ENCODE results near the gene LSM14B. TPM values are rescaled to one million over a fixed set of nuclear protein-coding genes. Genes with fewer than 3 reads are reported as not detected.
"Not testable (repeated sequence)": the region's sequence is repeated elsewhere in the genome, so short reads cannot be mapped to it uniquely, and the experiment has no call there.

Gene LSM14B
- total RNA-seq, 1 donor from 2014 or later, result 25.0 TPM

DNA sequence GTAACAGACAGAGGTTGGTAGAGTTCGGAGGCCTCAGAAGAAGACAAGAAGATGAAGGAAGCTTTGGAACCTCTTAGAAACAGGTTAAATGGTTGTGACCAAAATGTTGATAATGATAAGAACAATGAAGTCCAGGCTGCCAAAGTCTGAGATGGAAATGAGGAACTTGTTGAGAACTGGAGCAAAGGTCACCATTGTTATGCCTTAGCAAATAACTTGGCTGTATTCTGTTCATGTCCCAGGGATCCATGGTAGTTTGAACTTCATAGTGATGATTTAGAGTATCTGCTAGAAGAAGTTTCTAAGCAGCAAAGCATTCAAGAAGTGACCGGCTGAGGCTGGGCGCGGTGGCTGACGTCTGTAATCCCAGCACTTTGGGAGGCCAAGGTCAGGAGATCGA lies 11.1 kb upstream of the LSM14B start:
- DNase-seq (ENCODE audit: extremely low read depth, low read depth, low spot score), result no peak

DNA sequence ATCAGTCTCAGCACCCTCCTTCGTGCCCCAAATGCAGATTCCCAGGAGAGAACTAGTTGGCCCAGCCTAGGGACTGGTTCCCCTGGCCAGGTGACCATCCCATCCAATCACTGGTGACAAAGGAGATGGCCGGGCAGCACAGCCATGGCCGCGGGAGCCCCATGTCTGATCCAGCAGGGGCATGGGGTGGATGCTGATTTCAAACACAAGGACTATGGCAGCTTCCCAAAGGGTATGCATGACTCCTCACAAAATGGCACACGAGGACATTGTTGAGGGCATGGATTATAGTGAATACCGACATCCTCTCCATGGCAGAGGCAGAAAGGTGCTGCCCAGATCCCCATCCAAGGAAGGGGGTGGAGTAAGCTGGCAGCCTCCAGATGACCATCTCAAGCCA lies 9.9 kb upstream of the LSM14B start:
- no peak for DNase-seq (ENCODE audit: extremely low read depth, low read depth, low spot score)

DNA sequence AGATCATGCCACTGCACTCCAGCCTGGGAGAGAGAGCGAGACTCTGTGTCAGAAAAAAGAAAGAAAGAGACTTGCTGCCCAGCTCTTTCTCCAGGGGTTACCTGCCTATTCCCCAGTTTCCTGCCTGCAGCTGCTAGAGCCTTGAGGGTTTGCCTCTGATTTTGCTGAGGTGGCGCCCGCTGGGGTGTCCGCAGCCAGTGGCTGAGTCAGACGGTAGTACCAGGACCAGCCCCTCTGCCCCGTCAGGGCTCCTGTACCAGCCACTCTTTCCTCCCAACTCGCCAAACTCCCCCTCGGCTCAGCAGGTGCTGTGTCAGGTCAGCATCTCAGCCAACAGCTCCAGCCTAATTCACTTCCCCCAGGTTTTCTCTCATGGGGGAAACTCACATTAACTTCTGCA lies 7.4 kb upstream of the LSM14B start:
- DNase-seq (ENCODE audit: extremely low read depth, low read depth, low spot score), result no peak

DNA sequence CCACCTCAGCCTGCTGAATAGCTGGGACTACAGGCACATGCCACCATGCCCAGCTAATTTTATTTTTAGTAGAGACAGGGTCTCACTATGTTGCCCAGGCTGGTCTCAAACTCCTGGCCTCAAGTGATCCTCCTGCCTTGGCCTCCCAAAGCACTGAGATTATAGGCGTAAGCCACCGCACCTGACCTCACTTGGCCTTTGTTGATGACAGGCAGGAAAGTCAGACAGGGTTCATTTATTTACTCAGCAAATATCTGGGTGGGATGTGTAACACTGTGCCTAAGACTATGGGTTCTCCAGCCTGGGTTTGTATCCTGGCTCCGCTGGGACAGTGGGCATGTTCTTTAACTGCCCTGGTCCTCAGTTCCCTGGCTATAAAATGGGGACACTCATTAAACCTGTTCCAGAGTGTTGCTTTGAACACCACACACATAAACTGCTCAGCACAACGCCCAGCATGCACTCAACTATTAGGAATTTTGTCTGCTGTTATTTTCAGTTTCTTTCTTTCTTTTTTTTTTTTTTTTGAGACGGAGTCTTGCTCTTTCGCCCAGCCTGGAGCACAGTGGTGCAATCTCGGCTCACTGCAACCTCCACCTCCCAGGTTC lies 6.4 kb upstream of the LSM14B start:
- DNase-seq (ENCODE audit: extremely low read depth, low read depth, low spot score), result not testable (repeated sequence)

DNA sequence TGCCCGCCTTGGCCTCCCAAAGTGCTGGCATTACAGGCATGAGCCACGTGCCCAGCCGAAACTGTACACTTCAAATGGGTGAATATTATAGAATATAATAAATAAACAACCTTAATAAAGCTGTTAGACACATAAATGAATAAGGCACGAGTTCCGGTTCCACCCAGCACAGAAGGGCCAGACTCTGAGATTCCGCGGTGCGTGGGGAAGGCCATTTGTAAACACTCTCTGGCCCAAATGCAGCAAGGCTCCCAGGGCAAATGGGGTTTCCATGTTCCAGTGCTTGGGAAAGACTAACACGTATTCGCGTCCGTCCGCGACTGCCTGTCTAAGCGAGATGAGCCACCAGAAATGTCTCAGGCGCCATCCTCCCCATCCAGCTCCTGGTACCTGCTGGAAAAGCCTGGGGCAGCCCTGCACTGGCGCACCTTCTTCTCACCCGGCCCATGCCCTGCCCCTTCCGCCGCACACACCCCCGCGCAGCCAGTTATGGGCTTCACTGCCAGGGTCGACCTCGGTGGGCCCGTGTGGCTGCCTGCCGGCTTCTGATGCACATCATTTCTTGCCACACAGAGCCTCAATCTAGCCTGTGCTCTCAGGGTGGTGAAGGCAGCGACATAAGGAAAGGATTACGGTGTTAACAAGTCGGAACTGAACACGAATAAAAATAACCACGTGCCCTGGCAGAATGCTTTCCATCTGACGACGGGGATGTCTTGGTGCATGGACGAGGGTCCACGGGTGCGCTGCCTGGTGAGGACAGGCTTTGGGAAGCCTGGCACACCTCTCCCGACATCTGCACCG lies 5.5 kb upstream of the LSM14B start:
- DNase-seq (ENCODE audit: extremely low read depth, low read depth, low spot score), result no peak

DNA sequence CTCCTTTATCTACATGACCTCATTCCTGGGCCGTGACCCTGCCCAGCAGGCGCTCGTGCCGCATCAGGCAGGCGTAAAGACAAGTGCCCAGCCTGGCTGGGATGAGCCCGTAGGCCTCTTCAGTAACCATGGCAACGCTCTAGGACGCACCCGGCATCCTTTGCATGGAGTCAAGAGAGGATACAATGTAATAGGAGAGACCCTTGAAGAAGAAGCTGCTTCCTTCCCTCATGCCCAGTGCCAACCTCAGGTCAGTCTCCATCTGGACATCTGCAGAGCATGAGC lies 5.0 kb upstream of the LSM14B start:
- no peak for DNase-seq (ENCODE audit: extremely low read depth, low read depth, low spot score)

- no peak for DNase-seq (ENCODE audit: extremely low read depth, low read depth, low spot score)
These were observed 4.6 kb upstream of the LSM14B start for GRCh38 chr20:62117658-62118057.

DNA sequence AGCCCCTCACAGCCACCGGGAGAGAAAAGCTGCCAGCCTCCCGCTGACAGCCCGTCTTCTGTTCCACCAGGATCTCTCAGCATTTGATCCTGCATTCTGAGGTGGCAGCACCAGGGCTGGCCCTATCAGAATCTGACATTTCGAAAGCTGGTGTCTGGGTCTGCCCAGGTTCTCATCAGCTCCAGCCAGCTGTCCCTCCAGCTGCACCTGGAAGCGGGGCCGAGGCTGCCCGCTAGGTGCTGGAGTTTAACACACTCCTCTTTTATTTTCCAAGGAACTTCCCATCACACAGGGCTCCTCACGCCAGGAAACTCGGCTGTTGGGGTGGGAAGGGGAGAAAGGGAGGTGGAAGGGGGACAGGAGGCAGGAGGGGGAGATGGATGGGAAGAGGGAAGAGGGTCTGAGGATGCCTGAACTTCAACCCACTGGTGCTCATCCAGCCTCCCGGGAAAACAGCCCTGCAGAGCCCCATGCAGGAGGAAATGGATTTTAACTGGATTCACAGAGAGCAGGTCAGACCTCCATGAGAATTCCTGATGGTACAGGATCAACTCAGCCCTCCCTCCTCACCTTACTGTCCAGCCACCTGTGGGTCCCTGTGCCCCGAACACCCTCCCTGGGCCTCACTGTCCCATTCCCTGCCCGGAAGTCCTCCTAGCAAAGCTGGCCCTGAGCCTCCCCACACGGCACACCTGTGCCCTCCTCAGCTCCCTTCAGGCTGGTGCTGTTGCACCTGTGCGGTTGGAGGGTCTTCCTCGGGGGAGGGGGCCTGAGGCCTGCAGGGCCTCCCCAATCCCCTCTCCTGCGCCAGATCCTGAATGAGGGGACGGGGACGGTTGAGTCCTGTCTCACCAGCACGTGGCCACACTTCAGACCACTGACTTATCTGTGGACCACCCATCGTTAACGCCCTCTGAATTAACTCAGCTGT lies 3.9 kb upstream of the LSM14B start:
- DNase-seq (ENCODE audit: extremely low read depth, low read depth, low spot score), result no peak

GRCh38 chr20:62119115-62119514 lies 3.2 kb upstream of the LSM14B start:
- DNase-seq (ENCODE audit: extremely low read depth, low read depth, low spot score), result no peak

DNA sequence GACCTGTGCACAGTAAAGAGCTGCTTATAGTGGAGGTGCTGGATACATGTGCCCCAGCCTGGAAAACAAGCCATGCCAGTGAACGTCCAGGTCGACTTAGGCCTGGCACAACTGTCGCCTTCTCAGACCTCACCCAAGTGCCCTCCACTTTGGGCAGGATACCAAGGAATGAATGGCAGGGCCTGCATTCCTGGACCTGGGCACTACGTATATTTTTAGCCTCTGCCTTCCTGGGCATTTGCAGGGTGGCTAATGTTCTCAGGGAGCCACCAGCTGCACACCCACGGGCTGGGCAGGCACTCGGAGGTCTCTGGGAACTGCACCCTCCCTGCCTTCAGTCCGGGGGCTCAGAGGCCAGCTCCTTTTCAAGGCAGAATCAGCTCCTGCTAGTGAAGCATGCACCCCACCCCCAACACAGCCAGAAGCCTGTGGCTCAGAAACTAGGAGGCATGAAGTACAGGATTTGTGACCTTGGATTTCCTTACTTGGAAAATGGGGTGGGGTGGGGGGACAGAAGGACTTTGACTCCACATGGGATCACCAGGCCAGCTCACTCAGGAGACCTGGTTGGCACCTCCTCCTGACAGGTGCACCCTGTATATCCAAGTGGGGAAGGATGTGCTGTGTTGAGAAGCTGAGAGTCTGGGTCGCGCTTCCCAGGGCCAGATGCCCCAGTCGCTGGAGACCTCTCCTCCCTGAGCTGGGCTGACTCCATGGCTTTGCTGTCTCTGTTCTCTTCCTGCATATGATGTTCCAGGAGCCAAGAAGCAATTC lies 2.5 kb upstream of the LSM14B start:
- DNase-seq (ENCODE audit: extremely low read depth, low read depth, low spot score), result no peak

GRCh38 chr20:62120365-62120762 lies 1.9 kb upstream of the LSM14B start:
- no peak for DNase-seq (ENCODE audit: extremely low read depth, low read depth, low spot score)

GRCh38 chr20:62120990-62121775 lies 1.1 kb upstream of the LSM14B start:
- no peak for DNase-seq (ENCODE audit: extremely low read depth, low read depth, low spot score)

DNA sequence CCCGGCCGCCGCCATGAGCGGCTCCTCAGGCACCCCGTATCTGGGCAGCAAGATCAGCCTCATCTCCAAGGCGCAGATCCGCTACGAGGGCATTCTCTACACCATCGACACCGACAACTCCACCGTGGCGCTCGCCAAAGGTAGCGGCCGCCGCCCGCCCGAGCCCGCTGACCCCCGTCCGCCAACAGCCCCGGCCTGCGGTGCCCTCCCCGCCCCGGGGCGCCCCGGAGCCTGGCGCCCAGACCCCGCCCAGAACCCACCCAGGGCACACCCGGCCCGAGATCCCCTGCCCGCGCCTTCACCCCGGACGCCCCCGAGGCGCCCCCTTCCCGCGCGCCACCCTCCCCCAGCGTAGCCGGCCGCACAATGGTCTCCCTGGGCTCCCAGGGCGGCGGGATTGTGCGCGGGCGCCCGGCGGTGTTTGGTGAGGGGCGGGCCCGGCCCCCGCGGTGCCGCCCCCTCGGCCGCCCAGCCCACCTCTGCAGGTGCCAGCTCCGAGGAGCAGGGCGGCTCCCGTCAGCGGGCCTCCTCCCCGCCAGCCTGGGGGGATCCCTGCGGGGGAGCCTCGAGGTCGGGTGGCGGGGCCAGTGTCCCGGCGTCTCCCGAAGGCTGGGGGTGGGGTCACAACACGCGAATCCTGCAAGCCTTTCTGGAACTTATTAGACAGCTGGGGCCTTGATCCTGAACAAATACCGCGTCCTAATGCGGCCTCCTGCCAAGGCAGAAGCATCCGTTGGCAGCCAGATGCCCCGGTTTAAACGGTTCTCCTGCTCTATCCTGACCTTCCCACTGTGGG lies 577 bp downstream of the LSM14B start:
- DNase-seq (ENCODE audit: extremely low read depth, low read depth, low spot score), result no peak

GRCh38 chr20:62123450-62124118 lies 1.3 kb downstream of the LSM14B start:
- no peak for DNase-seq (ENCODE audit: extremely low read depth, low read depth, low spot score)

GRCh38 chr20:62126141-62126540 lies 3.9 kb downstream of the LSM14B start:
- no peak for DNase-seq (ENCODE audit: extremely low read depth, low read depth, low spot score)

GRCh38 chr20:62127799-62128198 lies 5.5 kb downstream of the LSM14B start:
- DNase-seq (ENCODE audit: extremely low read depth, low read depth, low spot score), result no peak

DNA sequence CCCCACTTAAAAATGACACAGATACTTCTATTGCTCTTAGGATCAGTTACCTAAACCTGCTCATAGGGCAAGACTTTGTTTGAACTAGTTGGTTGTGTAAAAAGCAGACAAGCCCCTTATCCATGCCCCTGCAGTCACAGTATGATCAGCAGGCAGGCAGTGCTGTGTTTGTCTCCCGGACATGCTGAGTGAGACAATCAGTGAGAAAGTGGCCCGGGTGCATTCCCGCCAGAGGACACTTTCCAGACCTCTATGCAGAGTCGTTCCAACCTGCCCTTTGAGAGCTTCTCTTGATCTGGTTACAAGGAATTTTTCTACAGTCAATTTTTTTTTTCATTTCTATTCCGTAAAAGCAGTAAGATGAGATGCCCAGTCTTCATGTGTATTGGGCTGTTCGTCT lies 6.2 kb downstream of the LSM14B start:
- DNase-seq (ENCODE audit: extremely low read depth, low read depth, low spot score), result no peak

DNA sequence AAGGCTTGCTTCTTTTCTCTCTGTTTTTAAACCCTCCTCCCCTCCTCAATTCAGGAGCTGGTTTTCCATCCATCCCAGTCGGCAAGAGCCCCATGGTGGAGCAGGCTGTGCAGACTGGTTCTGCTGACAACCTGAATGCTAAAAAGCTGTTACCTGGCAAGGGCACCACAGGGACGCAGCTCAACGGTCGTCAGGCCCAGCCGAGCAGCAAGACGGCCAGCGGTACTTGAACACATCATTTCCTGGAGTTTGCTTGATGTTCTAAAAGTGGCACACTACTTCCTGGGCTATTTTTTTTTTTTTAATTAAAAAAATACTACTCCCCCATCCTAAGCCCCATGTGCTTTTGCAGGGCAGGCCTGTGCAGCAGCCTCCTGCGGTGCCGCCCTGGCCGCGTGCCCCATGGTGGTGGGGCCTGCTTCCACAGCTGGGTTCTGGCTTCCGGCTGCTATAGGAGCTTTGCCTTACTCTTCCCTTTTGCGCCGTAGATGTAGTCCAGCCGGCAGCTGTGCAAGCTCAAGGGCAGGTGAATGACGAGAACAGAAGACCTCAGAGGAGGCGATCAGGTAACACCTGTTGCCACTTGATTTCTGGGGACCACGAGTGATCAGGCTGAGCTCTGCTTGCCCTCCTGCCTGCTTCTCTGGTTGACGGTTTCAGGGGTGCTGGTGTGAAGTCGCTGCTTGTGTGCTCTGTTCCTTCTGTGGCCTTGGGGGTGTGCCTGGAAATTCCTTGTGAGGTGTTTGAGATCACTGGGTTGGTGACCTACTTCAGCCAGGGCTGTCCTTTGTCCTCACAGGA lies 7.7 kb downstream of the LSM14B start:
- DNase-seq (ENCODE audit: extremely low read depth, low read depth, low spot score), result no peak

All from glomerular endothelial cell (primary cell).